Measurements from ENCODE around the gene RTN1.
"Not testable (repeated sequence)": the region's sequence is repeated elsewhere in the genome, so short reads cannot be mapped to it uniquely, and the experiment has no call there.

RTN1 gene

GRCh38 chr14:59698793-59699192 lies 171.8 kb downstream of the RTN1 start:
- peak; percentile 11 for DNase-seq

GRCh38 chr14:59695198-59695597 lies 175.4 kb downstream of the RTN1 start:
- no peak for DNase-seq

- DNase-seq: no peak
These were observed 179.3 kb downstream of the RTN1 start for GRCh38 chr14:59691266-59691665.

- DNase-seq: no peak
These were observed 180.2 kb downstream of the RTN1 start for GRCh38 chr14:59690426-59690825.

- DNase-seq: peak; percentile 22
These were observed 182.1 kb downstream of the RTN1 start for GRCh38 chr14:59688224-59689170.

GRCh38 chr14:59687663-59688062 lies 182.9 kb downstream of the RTN1 start:
- no peak for DNase-seq

- no peak for DNase-seq
These were observed 190.7 kb downstream of the RTN1 start for GRCh38 chr14:59679872-59680271.

GRCh38 chr14:59678352-59678751 lies 192.2 kb downstream of the RTN1 start:
- DNase-seq: no peak

- peak; percentile 16 for DNase-seq
These were observed 192.8 kb downstream of the RTN1 start for GRCh38 chr14:59677771-59678231.

GRCh38 chr14:59675394-59675793 lies 195.2 kb downstream of the RTN1 start:
- DNase-seq: no peak

GRCh38 chr14:59664741-59665140 lies 205.8 kb downstream of the RTN1 start:
- DNase-seq: peak; percentile 20

GRCh38 chr14:59657769-59658168 lies 212.8 kb downstream of the RTN1 start:
- DNase-seq: no peak

GRCh38 chr14:59656473-59656872 lies 214.1 kb downstream of the RTN1 start:
- DNase-seq: no peak

GRCh38 chr14:59654131-59654530 lies 216.4 kb downstream of the RTN1 start:
- DNase-seq: not testable (repeated sequence)

- DNase-seq: not testable (repeated sequence)
These were observed 223.7 kb downstream of the RTN1 start for GRCh38 chr14:59646832-59647231.

- no peak for DNase-seq
These were observed 231.7 kb downstream of the RTN1 start for GRCh38 chr14:59638885-59639284.

- DNase-seq: no peak
These were observed 236.0 kb downstream of the RTN1 start for GRCh38 chr14:59634617-59635016.

GRCh38 chr14:59633486-59633885 lies 237.1 kb downstream of the RTN1 start:
- DNase-seq: no peak

GRCh38 chr14:59632381-59632780 lies 238.2 kb downstream of the RTN1 start:
- DNase-seq: no peak

- no peak for DNase-seq
These were observed 239.3 kb downstream of the RTN1 start for GRCh38 chr14:59631237-59631636.

GRCh38 chr14:59630288-59630963 lies 240.2 kb downstream of the RTN1 start:
- peak; percentile 14 for DNase-seq

GRCh38 chr14:59629444-59630287 lies 240.9 kb downstream of the RTN1 start:
- no peak for DNase-seq

GRCh38 chr14:59627011-59627520 lies 243.5 kb downstream of the RTN1 start:
- no peak for DNase-seq
